IPS DF 19.7 (cell line): ENCODE measurements around the gene GULP1.
"Not testable (repeated sequence)": the region's sequence is repeated elsewhere in the genome, so short reads cannot be mapped to it uniquely, and the experiment has no call there.

ENCODE experiments used
- DNase-seq: peaks from one replicate; pipeline ENCODE4 v3.0.0-alpha.2; 2013; ENCODE audit warnings: low read depth, low spot score

GULP1 gene

DNA sequence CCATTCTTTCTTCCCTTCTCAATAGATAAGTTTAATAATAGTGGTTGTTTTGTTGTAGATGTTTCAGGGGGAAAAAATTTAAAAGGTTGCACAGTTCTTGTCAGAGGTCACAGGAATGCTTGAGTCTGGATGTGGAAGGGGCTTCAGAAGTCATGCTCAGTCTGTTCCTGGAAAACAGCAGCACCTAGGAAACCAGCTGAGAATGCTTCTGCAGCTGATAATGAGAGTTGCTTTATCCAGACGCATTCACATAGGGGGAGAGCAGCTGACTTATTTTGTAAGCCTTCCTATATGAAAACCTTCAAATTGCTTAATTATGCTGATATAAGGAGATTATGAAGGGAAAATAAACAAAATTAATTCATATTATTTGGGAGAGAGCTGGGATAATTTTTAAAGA, 235.5 kb downstream of the GULP1 start:
- no peak for DNase-seq

DNA sequence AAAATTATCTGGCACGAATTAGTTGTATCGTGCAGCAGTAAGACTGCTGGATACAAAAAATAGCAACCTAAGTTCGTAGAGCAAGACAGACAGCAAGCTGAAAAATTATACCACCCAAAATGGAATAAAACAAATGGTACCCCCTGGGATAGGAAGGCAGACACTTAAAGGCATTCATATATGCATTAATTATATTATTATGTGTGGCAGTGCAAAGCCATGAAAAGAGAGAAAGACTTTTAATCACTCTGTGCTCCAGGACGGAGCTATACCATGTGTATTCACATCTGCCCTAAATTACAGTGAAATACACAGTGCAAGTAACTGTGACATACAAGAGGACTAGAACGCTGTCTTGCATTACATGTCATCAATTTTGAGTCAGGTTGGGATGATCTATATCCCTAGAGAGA, 235.9 kb downstream of the GULP1 start:
- DNase-seq: no peak

DNA sequence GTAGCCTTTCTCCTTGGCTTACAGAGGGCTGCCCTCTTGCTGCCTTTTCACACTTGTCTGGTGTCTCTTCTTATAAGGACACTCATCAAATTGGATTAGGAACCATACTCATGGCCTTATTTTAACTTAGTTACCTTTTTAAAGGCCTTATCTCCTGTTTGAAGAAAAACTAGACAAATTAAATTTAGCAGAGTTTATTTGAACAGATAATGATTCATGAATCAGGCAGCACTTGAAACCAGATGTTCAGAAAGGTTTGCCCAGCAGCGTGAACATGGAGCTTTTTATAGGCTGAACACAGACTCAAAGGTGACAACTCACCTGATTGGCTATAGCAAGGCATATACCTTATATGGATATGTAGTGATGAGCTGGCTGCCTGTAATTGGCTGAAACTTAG, 238.0 kb downstream of the GULP1 start:
- DNase-seq: no peak

DNA sequence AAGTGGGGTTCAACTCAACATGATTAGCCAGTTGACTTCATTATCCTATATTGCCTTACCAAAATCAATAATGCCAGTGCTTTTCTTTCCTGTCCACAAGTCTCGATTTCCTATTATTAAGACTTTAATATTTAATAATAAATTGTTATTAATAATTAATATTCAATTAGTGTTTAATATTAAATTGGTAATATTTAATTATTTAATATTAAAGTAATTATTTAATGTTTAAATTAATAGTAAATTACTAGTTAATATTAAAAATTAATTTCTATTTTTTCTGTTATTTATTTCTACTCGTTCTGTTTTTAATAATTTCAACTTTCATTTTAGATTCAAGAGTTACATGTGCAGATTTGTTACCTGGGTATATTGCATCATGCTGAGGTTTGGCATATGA, 243.2 kb downstream of the GULP1 start:
- no peak for DNase-seq

DNA sequence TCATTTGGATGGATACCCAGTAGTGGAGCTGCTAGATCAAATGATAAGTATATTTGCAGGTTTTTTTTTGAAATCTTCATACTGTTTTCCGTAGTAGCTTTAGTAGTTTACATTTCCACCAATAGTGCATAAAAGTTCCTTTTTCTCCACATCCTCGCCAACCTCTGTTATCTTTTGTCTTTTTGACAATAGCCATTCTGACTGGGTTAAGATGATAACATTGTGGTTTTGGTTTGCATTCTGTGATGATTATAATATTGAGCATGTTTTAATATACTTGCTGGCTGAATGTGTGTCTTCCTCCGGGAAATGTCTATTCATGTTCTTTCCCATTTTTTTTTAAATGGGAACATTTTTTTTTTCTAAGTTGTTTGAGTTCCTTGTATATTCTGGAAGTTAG, 260.0 kb downstream of the GULP1 start:
- DNase-seq: no peak

DNA sequence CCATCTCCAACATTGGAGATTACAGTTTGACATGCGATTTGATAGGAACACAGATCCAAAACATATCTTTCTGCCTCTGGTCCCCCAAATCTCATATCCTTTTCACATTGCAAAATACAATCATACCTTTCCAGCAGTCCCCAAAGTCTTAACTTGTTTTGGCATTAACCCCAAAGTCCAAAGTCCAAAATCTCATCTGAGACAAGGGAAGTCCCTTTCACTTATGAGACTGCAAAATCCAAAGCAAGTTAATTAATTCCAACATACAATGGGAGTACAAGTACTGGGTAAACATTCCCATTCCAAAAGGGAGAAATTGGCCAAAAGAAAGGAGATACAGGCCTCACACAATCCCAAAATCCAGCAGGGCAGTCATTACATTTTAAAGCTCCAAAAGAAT, 265.4 kb downstream of the GULP1 start:
- DNase-seq: no peak

DNA sequence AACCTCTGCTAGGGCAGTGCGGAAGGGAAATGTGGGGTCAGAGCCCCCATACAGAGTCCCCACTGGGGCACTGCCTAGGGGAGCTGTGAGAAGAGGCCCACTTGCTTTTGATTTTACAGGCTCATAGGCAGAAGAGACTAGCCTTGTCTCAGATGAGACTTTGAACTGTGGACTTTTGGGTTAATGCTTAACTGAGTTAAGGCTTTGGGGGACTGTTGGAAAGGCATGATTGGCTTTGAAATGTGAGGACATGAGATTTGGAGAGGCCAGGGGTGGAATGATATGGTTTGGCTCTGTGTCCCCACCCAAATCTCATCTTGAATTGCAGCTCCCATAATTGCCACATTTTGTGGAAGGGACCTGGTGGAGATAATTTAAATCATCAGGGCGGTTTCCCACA, 267.8 kb downstream of the GULP1 start:
- not testable (repeated sequence) for DNase-seq

DNA sequence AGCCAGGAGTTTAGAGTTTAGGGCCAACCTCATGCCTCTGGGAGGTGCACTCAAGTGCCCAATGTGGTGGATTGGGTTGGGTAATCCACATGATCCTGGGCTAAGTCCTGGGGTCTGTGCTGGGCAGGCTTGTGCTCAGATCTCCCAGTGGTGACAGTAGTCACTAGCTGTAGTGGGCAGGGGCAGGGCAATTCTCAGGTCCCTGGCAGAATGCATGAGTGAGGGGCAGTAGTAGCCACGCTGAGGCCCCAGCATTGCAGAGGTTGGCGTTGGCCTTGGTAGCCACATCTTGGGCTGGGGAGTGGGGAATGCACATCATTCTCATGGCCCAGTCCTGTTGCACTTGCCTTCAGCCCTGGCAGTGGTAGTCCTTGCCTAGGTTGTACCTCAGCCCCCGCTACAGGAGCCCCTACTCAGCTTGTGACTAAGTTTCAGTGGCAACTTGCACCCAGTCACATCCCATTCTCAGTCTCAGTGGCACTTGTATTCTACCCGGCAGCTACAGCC, 269.9 kb downstream of the GULP1 start:
- no peak for DNase-seq

DNA sequence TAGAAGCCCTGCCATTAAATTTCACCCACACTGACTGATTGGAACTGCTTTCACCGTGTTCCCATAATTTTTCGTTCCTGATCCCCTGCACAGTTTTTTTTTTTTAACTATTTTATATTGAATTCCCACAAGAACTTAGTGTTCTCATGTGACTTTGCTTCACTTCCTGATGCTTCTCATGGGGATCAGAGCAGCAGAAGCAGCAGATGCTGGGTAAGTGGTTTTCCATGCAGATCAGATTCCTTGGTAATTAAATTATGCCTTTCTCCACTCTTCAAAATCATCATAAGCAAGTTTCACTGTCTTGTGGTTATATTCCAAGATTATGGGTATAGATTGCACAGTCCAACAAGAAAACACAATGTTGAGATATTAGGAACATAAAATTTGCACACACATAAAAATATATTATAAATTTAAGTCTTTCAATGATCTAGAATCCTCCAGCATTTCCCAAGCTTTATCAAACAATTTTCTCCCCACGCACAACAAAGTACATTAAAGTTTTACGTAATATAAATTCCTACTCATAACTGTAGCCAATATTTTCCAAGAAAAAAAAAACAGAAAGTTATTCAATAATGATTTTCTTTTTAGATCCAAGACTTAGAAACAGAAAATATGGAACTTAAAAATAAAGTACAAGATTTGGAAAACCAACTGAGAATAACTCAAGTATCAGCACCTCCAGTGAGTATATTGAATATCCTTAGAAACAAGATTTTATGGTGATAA, 277.9 kb downstream of the GULP1 start:
- no peak for DNase-seq

DNA sequence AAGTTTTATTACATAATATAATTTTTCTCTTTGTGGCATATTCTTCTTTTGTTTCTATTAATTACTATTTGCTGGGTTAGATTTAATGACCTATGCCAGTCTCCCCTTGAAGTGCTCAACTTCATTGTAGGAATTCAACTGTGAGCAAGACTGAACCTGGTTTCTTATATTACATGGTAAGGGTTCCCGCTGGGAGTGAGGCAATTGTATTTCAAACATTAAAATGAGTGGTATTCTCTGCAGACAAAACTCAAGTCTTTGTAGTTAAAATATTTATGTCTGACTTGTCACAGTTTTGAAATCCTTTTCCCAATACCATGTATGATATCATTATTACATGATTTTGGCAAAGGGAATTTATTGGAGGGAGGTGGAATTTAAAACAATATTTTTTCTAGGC, 278.7 kb downstream of the GULP1 start:
- DNase-seq: no peak

DNA sequence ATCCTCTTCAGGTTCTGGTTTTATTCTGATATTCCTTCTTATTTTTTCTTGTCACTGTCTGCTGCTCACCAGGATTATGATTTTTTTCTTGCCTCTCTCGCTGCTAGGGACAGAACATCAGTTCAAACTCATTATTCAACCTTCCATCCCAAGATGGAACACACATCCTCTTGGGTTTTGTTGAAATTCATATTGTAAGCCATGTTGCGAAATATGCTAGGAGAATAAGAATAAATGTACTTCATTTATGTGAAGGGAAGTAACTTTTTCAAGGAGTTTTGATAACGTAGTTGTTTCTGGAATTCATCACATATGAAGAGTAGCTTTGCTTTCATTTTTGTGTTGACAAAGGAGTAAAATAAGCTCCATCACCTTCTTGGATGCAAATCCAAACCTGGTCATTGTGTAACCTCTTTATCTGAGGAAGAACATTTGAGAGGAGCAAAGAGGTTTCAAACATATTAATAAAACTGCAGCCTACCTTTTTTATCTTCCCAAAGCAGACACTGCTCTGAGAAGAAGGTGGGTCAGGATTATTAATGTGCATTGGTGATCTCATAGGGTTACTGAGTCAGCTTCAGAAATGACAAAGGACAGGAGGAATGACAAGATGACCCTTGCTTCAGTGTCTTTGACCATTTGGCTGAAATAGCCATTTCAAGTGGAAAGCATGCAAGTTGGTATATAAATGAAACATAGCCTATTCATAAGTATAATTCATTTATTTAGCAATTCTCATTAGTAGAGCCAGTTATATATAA, 280.0 kb downstream of the GULP1 start:
- DNase-seq: no peak

DNA sequence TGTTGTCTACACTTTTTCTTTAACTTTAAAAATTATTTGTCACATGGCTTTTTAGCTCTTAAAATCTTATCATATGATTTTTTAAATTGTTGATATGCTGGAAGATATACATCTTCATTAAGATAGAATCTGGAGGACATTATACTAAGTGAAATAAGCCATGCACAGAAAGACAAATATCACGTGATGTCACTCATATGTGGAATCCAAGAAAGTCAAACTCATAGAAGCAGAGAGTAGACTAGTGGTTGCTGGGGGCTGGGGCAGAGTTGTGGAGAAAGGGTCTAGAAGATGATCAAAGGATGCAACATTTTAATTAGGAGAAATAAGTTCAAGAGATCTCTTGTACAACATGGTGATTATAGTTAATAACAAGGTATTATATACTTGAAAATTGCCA, 280.9 kb downstream of the GULP1 start:
- DNase-seq: no peak

DNA sequence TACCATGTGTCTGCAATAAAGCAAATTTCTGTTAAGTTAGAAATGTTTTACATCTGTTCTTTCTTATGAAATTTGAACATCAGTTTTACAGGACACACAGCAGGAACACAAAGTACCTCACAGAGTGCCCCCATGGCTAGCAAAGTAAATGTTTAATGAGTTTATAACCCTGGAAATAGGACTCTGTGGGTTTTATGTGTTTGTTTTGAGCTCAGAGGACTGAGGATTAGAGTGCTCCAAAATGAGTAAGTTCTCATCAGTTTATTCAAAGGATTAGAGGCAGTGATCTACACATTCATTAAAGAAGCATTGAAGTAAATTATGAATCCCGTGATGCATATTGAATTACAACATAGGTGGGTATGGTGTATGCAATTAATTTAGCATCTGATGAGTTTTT, 281.8 kb downstream of the GULP1 start:
- DNase-seq: no peak

DNA sequence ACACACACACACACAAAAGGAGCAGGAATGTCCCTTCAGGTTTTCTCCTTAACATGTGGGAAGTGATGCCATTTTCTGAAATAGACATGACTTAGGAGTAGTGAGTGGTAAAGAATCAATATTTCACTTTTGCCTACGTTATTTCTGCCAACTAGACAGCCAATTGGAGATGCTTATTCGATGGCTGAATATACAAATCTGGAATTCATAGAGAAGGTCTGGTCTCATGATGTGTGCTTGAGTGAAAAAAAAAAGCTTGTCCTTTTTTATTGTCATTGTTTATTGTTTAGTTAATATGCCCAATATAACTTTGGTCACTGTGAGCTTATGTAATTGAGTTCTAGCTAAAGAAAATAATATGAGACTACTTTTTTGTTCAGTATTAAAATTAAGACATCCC, 284.3 kb downstream of the GULP1 start:
- DNase-seq: no peak

DNA sequence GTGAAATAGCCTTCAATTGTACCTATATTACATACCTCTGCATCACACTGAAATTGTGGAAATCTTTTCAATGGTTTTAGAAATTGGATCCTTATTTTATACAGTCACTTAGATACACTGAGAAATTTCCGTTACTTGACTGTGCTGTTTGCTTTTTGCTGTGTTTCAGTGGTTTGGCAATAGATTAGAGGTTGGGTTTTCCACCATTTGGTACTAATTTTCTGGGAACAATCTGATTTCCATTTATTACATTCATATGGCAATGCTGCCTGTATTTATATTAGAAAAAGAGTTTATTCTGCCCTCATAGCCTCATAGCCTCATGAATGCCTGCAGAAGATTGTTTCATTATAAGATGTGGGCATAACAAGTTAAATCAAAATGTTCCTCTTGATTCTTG, 285.0 kb downstream of the GULP1 start:
- no peak for DNase-seq

DNA sequence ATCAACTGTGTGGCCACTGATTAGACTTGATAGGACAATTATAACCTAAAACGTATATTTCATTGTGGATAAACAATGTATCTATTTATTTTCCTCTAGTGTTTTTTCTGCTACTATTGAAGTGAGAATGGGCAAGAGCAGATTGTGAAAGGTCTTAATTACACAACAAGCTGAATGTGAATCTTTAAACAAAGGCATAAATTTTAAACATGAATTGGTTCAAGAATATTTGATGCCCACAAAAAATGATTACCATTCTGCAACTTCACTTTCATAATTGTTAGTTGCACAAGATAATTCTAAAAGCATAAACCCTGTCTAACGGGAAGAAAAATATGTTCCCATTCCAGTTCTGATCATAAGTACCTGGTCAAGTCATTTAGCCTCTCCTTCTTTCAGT, 285.6 kb downstream of the GULP1 start:
- DNase-seq: no peak

DNA sequence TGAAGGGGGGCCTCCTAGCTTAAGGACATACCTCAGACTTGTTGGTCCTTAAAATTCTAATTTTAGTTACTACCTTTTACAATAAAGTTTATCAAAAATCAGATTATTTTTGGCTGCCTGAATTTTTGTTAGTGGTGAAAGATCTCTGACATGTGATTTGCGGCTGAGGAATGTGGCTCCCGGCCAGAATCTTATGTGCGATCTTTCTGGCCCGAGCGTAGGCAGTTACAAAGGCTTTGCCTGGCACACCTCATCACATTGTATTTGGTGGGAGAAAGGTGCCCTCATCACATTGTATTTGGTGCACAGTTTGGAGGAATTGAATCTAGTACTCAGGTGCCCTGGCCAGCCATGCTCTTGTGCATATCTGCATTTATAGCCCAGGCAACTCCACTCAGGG, 289.1 kb downstream of the GULP1 start:
- no peak for DNase-seq

DNA sequence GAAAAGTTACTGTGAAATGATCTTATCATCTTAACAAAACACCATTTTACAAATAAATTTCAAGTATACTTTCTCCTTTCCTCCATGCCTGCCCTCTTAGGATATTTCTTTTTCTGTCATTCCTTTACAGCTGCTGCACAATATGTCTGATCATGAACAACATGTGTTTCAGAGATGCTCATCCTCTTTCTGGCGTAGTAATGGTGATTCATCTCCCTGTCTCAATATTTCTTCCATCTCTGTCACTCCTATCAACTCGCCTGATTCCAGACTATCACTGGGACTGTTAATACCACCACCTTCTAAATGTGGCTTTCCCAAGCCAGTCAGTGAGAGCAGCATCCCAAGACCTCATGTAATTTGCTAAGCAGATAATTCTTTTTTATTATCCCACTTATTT, 290.5 kb downstream of the GULP1 start:
- DNase-seq: no peak

DNA sequence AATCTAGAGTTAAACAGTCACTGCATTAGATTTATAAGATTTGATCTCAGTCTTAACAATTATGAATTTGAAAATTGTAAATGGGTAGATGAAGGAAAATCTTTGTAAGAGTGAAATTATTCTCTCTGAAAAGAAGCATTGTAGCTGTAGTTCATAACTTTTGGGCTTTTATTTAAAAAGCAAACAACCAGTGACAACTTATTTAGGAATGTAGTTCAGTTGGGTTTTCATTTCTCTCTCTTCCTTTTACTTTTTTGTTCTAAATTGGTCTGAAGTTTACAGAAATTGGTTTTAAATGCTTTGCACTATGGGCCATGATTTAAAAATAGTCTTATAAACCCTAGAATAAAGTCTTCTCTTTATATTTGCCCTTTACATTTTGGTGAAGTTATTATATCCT, 296.6 kb downstream of the GULP1 start:
- no peak for DNase-seq

DNA sequence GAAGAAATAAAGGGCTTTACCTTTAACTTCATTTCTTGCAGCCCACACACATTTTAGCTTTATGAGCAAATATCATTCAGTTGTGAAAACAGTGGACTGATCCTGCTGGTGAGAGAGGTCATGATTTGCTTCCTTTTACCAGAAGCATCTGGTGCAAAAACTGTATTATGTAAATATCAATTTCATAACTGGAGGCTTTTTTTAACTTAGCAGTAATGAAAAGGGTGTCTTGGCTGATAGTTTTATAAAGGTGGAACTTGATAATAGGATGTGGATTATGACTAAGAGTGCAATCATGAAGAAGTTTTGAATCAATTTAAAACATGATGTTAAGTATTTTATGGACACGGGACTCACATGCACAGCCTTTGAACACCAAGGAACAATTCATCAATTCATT, 304.4 kb downstream of the GULP1 start:
- DNase-seq: no peak

DNA sequence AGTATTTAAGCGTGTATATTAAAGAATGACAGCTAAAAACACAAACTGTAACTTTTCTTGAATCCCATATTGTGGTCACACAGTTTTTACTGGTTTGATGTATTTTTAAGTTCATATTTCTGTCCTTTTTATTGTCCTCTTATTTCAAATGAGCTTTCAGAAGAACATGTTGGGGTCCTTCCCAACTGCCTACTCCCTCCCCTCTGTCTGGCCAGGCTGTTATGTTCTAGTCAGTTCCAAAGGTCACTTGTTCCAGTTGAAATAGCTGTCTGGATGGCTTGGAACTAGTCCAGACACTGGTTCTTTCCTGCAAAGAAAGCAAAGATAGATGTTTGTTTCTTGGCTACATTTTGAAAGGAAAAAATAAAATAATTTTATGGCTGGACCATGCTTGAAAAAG, 306.9 kb downstream of the GULP1 start:
- DNase-seq: no peak

DNA sequence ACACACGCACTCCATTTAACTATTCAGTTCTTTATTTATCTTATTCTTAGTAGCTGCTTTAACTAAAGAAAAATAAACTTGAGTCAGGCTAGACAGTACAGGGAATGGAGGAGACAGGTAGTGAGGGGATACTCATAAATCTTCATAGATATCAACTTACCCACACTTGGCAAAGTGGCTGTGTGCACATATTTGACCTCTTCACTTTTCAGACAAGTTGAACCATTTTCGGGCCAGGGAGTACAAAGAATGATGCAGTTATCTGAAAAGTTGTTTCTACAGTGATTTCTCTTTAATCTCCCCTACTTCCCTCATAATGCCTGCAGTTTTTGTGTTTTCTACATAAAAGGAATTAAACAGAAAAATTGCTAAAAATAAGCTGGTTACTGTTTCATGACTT, 307.5 kb downstream of the GULP1 start:
- DNase-seq: no peak

DNA sequence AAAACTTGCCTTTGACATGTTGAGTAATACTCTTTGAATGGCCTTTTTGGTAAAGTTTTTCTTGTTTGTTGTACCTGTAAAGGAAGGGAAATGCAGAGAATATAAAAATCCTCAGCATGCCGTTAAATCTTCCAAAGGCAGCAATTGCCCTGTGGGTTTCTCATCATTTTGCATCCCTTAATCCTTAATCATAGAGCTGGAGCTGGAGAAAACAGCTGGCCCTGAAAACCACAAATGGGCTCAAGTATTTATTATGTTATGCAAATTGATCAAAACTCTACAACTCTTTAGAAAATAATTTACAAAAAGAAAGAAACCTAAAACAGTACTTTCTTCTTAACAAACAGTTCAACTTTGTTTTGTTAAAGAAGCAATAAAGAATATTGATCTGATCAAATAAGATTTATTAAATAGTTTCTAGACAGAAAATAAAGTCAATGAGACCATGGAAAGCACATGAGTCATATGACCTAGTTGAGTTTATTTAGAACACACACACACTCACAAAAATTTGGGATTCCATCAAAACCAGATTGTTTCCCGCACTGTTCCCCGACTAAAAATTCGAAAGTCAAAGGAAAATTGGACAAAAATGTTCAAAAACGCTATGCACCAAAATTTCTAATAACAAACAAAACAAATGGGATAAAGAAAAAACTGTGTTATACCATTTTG, 309.0 kb downstream of the GULP1 start:
- DNase-seq: no peak
